ENCODE data around the gene BTBD10.

BTBD10 gene

DNA sequence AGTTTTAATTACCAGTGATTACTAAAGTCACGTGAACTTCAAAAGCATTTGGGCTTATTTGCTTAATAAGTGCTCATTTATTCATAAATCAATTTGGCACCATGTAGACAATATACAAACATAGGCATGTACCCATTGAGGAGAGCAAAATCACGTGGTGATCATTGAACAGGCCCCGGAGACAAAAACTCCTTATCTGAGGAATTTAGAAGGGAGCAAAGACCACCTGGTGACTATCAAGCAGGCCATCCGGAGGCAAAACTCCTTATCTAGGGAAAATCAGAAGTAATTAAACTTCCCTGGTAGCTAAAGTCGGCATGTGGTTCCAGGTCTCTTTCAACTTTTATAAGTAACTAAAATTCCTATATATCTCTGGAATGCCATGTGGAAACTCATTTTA, 5.7 kb upstream of the BTBD10 start:
- Histone ChIP-seq H3K4me1 (ENCODE audit: control insufficient read depth, insufficient read depth, low read length) (peaks cover 1% of the 10 kb centered on the region), H3K9ac (ENCODE audit: low read depth, low read length) (no peak overlapping the region), H3K4me3 (ENCODE audit: low read length) (no peak overlapping the region), H3K4me2 (ENCODE audit: low read length) (no peak overlapping the region), H3K27me3 (ENCODE audit: control insufficient read depth, insufficient read depth, low read length) (peaks cover 39% of the 10 kb centered on the region), H3K9me3 (replicated peaks; ENCODE audit: low read length) (no peaks in the 10 kb centered on the region), H3K36me3 (ENCODE audit: insufficient read depth, low read length) (no peaks in the 10 kb centered on the region)

DNA sequence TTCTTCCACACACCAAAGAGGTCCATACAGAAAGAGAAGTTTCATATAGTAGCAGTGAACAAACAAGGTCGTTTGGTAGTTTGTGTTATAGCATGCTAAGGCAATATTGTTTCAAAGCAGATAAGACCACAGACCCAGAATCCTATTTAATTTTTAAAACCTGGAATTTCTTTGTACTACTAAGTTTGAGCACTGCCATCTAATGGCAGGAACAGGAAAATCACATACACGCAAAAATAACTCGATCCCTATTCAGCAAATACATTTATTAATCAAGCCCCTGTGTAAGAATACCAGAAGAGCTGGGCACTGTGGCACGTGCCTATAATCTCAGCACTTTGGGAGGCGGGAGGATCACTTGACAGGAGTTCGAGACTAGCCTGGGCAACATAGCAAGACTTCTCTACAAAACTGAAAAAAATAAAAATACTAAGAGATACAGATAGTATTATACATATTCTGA, 2.9 kb upstream of the BTBD10 start:
- no peaks in the 10 kb centered on the region for H3K9me3 ChIP-seq (replicated peaks; ENCODE audit: low read length)
- no peak overlapping the region for H3K4me2 ChIP-seq (ENCODE audit: low read length)
- H3K9ac ChIP-seq (ENCODE audit: low read depth, low read length) = no peak overlapping the region
- no peak overlapping the region for H3K4me3 ChIP-seq (ENCODE audit: low read length)
- H3K4me1 ChIP-seq (ENCODE audit: control insufficient read depth, insufficient read depth, low read length) = peaks cover 9% of the 10 kb centered on the region
- H3K36me3 ChIP-seq (ENCODE audit: insufficient read depth, low read length) = no peaks in the 10 kb centered on the region
- H3K27me3 ChIP-seq (ENCODE audit: control insufficient read depth, insufficient read depth, low read length) = peaks cover 22% of the 10 kb centered on the region

DNA sequence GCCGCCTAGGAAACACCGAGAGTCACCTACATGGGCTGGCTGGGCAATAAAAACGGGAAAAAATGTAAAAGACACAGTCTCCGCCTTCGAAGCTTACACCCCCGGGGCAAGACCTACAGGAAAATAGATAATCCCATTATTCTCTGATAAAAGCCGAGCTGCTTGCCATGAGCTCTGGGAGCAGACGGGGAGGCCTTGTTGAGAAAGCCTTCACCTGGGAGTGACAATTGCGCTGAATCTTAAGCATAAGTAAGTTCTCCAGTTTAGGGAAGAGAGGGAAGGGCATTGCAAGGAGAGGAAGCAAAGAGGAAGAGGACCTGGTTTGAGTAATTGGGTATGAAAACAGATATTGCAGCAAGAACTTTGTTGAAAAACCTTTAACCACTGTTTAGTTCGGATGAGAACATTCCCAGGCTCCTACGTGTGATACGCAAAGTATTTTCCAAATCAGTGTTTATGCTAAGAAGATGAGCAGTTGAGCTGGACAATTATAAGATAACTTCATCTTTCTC, 813 bp upstream of the BTBD10 start:
- peak overlapping the region; percentile 82 for H3K4me3 ChIP-seq (ENCODE audit: low read length)
- H3K9ac ChIP-seq (ENCODE audit: low read depth, low read length) = peak overlapping the region; percentile 84
- H3K9me3 ChIP-seq (replicated peaks; ENCODE audit: low read length) = no peaks in the 10 kb centered on the region
- H3K36me3 ChIP-seq (ENCODE audit: insufficient read depth, low read length) = no peaks in the 10 kb centered on the region
- peak overlapping the region; percentile 94 for H3K4me2 ChIP-seq (ENCODE audit: low read length)
- peaks cover 9% of the 10 kb centered on the region for H3K4me1 ChIP-seq (ENCODE audit: control insufficient read depth, insufficient read depth, low read length)
- H3K27me3 ChIP-seq (ENCODE audit: control insufficient read depth, insufficient read depth, low read length) = peaks cover 9% of the 10 kb centered on the region

- H3K4me2 ChIP-seq (ENCODE audit: low read length) = peak overlapping the region; percentile 94
- H3K4me3 ChIP-seq (ENCODE audit: low read length) = peak overlapping the region; percentile 82
- no peaks in the 10 kb centered on the region for H3K36me3 ChIP-seq (ENCODE audit: insufficient read depth, low read length)
- no peaks in the 10 kb centered on the region for H3K9me3 ChIP-seq (replicated peaks; ENCODE audit: low read length)
- H3K27me3 ChIP-seq (ENCODE audit: control insufficient read depth, insufficient read depth, low read length) = no peaks in the 10 kb centered on the region
- H3K4me1 ChIP-seq (ENCODE audit: control insufficient read depth, insufficient read depth, low read length) = peaks cover 9% of the 10 kb centered on the region
- peak overlapping the region; percentile 84 for H3K9ac ChIP-seq (ENCODE audit: low read depth, low read length)
These were observed 616 bp downstream of the BTBD10 start for GRCh38 chr11:13462311-13462900.

- peaks cover 9% of the 10 kb centered on the region for H3K4me1 ChIP-seq (ENCODE audit: control insufficient read depth, insufficient read depth, low read length)
- no peaks in the 10 kb centered on the region for H3K36me3 ChIP-seq (ENCODE audit: insufficient read depth, low read length)
- peak overlapping the region; percentile 82 for H3K4me3 ChIP-seq (ENCODE audit: low read length)
- peak overlapping the region; percentile 84 for H3K9ac ChIP-seq (ENCODE audit: low read depth, low read length)
- no peaks in the 10 kb centered on the region for H3K9me3 ChIP-seq (replicated peaks; ENCODE audit: low read length)
- H3K27me3 ChIP-seq (ENCODE audit: control insufficient read depth, insufficient read depth, low read length) = no peaks in the 10 kb centered on the region
- H3K4me2 ChIP-seq (ENCODE audit: low read length) = peak overlapping the region; percentile 94
These were observed 1.7 kb downstream of the BTBD10 start for GRCh38 chr11:13461291-13461690.

GRCh38 chr11:13450832-13451397, 12.1 kb downstream of the BTBD10 start:
- H3K4me2 ChIP-seq (ENCODE audit: low read length) = no peak overlapping the region
- no peaks in the 10 kb centered on the region for H3K36me3 ChIP-seq (ENCODE audit: insufficient read depth, low read length)
- peaks cover 20% of the 10 kb centered on the region for H3K4me1 ChIP-seq (ENCODE audit: control insufficient read depth, insufficient read depth, low read length)
- no peak overlapping the region for H3K4me3 ChIP-seq (ENCODE audit: low read length)
- H3K27me3 ChIP-seq (ENCODE audit: control insufficient read depth, insufficient read depth, low read length) = no peaks in the 10 kb centered on the region
- no peaks in the 10 kb centered on the region for H3K9me3 ChIP-seq (replicated peaks; ENCODE audit: low read length)
- H3K9ac ChIP-seq (ENCODE audit: low read depth, low read length) = no peak overlapping the region

- H3K4me1 ChIP-seq (ENCODE audit: control insufficient read depth, insufficient read depth, low read length) = peaks cover 21% of the 10 kb centered on the region
- no peak overlapping the region for H3K4me2 ChIP-seq (ENCODE audit: low read length)
- no peaks in the 10 kb centered on the region for H3K27me3 ChIP-seq (ENCODE audit: control insufficient read depth, insufficient read depth, low read length)
- H3K9me3 ChIP-seq (replicated peaks; ENCODE audit: low read length) = no peaks in the 10 kb centered on the region
- H3K36me3 ChIP-seq (ENCODE audit: insufficient read depth, low read length) = no peaks in the 10 kb centered on the region
- H3K9ac ChIP-seq (ENCODE audit: low read depth, low read length) = no peak overlapping the region
- H3K4me3 ChIP-seq (ENCODE audit: low read length) = no peak overlapping the region
These were observed 13.5 kb downstream of the BTBD10 start for GRCh38 chr11:13449522-13449921.

DNA sequence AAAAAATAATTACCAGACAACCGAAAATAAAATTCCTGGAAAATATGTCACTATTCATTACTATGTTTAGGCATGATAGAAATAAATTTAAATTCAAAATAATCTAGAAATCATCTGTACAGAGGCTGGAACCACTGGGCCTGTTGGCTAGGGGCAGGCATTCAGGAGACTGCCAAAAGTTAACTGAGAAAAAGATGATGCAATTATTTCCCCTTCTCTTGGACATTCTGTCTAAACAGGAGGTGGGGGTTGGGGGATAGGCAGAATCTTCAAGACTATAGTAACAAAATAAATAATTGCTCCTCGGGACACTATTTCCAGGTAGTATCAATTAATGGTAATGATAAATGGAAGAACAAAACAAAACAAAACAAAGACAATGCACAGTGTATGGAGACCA, 14.1 kb downstream of the BTBD10 start:
- Histone ChIP-seq H3K4me2 (ENCODE audit: low read length) (no peak overlapping the region), H3K9me3 (replicated peaks; ENCODE audit: low read length) (no peaks in the 10 kb centered on the region), H3K9ac (ENCODE audit: low read depth, low read length) (no peak overlapping the region), H3K4me1 (ENCODE audit: control insufficient read depth, insufficient read depth, low read length) (peaks cover 21% of the 10 kb centered on the region), H3K4me3 (ENCODE audit: low read length) (no peak overlapping the region), H3K27me3 (ENCODE audit: control insufficient read depth, insufficient read depth, low read length) (no peaks in the 10 kb centered on the region), H3K36me3 (ENCODE audit: insufficient read depth, low read length) (no peaks in the 10 kb centered on the region)

GRCh38 chr11:13446444-13446843, 16.6 kb downstream of the BTBD10 start:
- H3K9ac ChIP-seq (ENCODE audit: low read depth, low read length) = no peak overlapping the region
- H3K36me3 ChIP-seq (ENCODE audit: insufficient read depth, low read length) = no peaks in the 10 kb centered on the region
- H3K4me3 ChIP-seq (ENCODE audit: low read length) = no peak overlapping the region
- H3K4me1 ChIP-seq (ENCODE audit: control insufficient read depth, insufficient read depth, low read length) = peaks cover 21% of the 10 kb centered on the region
- no peaks in the 10 kb centered on the region for H3K27me3 ChIP-seq (ENCODE audit: control insufficient read depth, insufficient read depth, low read length)
- H3K4me2 ChIP-seq (ENCODE audit: low read length) = peak overlapping the region; percentile 18
- no peaks in the 10 kb centered on the region for H3K9me3 ChIP-seq (replicated peaks; ENCODE audit: low read length)

DNA sequence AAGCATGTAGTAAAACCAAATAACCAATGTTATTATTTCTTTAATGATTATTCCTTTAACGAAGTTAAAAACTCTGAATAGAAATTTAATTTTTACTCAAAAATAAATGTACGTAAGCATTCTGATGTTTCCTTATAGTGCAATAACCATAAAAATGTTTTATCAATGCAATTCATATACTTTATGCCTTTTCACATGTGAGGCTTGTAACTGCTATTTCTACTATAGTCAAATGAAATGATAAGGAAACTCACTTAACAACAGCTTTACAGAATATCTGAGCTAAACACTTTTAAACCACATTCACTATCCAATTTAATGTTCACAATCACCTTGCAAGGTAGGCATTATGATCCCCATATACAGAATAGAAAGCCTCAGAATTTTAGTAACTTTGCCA, 17.4 kb downstream of the BTBD10 start:
- H3K4me3 ChIP-seq (ENCODE audit: low read length) = no peak overlapping the region
- H3K4me2 ChIP-seq (ENCODE audit: low read length) = no peak overlapping the region
- H3K4me1 ChIP-seq (ENCODE audit: control insufficient read depth, insufficient read depth, low read length) = peaks cover 26% of the 10 kb centered on the region
- no peaks in the 10 kb centered on the region for H3K27me3 ChIP-seq (ENCODE audit: control insufficient read depth, insufficient read depth, low read length)
- H3K9ac ChIP-seq (ENCODE audit: low read depth, low read length) = no peak overlapping the region
- no peaks in the 10 kb centered on the region for H3K9me3 ChIP-seq (replicated peaks; ENCODE audit: low read length)
- no peaks in the 10 kb centered on the region for H3K36me3 ChIP-seq (ENCODE audit: insufficient read depth, low read length)

GRCh38 chr11:13440100-13440855, 22.7 kb downstream of the BTBD10 start:
- Histone ChIP-seq H3K4me3 (ENCODE audit: low read length) (peak overlapping the region; percentile 51), H3K4me1 (ENCODE audit: control insufficient read depth, insufficient read depth, low read length) (peaks cover 13% of the 10 kb centered on the region), H3K4me2 (ENCODE audit: low read length) (peak overlapping the region; percentile 76), H3K9me3 (replicated peaks; ENCODE audit: low read length) (no peaks in the 10 kb centered on the region), H3K9ac (ENCODE audit: low read depth, low read length) (peak overlapping the region; percentile 56), H3K27me3 (ENCODE audit: control insufficient read depth, insufficient read depth, low read length) (no peaks in the 10 kb centered on the region), H3K36me3 (ENCODE audit: insufficient read depth, low read length) (no peaks in the 10 kb centered on the region)
